A673 (cell line): ENCODE data around the gene ZIC5.

Source experiments
- CTCF ChIP-seq: fragments of 300-800, 200-600 bp; sonication (generic); conservative IDR thresholded peaks from 2 replicates; pipeline ENCODE4 v1.5.1; 2017; ENCODE audit warnings: low read depth, mild to moderate bottlenecking, antibody characterized with exemption, low read length, moderate library complexity, mixed read lengths
- EZH2 ChIP-seq: fragments of 200-600 bp; sonication (generic); IDR thresholded peaks from 2 replicates; pipeline ENCODE4 v1.6.1; 2017; ENCODE audit warnings: borderline replicate concordance, low read depth, mild to moderate bottlenecking, mixed read lengths, antibody characterized with exemption, low read length; ENCODE audit not compliant: poor library complexity, severe bottlenecking

DNA sequence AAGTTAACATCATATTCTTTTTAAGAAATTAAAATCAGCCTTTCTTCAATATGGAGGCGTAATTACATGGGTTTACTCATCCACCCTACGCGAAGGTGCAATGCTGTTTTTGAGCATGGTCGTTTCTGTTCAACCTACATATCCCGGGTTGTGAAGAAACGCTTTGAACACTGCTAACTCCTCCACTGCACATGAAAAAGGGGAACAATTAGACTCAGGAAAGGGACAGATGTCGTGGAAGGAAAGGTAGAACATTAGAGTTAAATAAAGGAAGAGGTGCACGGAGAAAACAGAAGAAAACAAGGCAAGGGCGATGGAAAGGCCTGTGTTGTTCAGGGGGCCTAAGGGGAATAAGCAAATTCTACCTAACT is 4.1 kb downstream of the ZIC5 start:
- TF ChIP-seq CTCF: no peak
- TF ChIP-seq EZH2: no peak
